ENCODE data around the gene SYNGR1. TPM values are rescaled to one million over a fixed set of nuclear protein-coding genes. Genes with fewer than 3 reads are reported as not detected.
"Not testable (repeated sequence)": the region's sequence is repeated elsewhere in the genome, so short reads cannot be mapped to it uniquely, and the experiment has no call there.

The SYNGR1 gene
- polyA plus RNA-seq, 3 donors: 18.0 to 54.9 (median 39.6) TPM

- Histone ChIP-seq H3K4me1 (ENCODE audit: control insufficient read depth in 1 of 2, insufficient read depth in 2 of 2, low read length in 2 of 2) (peaks cover 61 to 69% of the 10 kb centered on the region in 2 donors), H3K79me2 (ENCODE audit: insufficient read depth, low read length) (peaks cover 60% of the 10 kb centered on the region), H3K36me3 (replicated peaks in 1 of 2; ENCODE audit: control insufficient read depth in 1 of 2, insufficient read depth in 2 of 2, low read length in 2 of 2) (peaks cover 29 to 35% of the 10 kb centered on the region in 2 donors), H3K27ac (ENCODE audit: low read depth in 1 of 2, low read length in 2 of 2) (peak overlapping the region; percentile 53 to 80), H3K4me3 (replicated peaks in 1 of 3; ENCODE audit: low read depth in 2 of 3, low read length in 3 of 3) (peak overlapping the region in 1 of 3 experiments; percentile 59), H3K4me2 (replicated peaks; ENCODE audit: extremely low read depth, low read length, poor library complexity, severe bottlenecking) (peak overlapping the region; percentile 68)
- WGBS (ENCODE audit: insufficient coverage): 85% methylated on average over 4 of the region's 7 CpGs
- H2AFZ ChIP-seq (ENCODE audit: insufficient read depth, low read depth, low read length, poor library complexity, severe bottlenecking); H3K9me3 Mint-ChIP-seq; H3K27me3 ChIP-seq (ENCODE audit: control insufficient read depth in 2 of 2, insufficient read depth in 2 of 2, low read length in 2 of 2); DNase-seq; H3K9me3 ChIP-seq (replicated peaks in 1 of 2; ENCODE audit: control insufficient read depth in 1 of 2, insufficient read depth in 1 of 2, low read length in 2 of 2); intact Hi-C loops (cut with micrococcal nuclease); H4K20me1 ChIP-seq (ENCODE audit: insufficient read depth, low read length); H3K27me3 Mint-ChIP-seq (ENCODE audit: low read depth in 3 of 3); H3K9ac ChIP-seq (ENCODE audit: insufficient read depth, low read length, poor library complexity, severe bottlenecking): not testable (repeated sequence)
- peak overlapping the region; percentile 59 to 77 for H3K4me3 Mint-ChIP-seq
- peak overlapping the region; percentile 57 to 93 (median 86) for H3K27ac Mint-ChIP-seq
- peaks cover 65% of the 10 kb centered on the region for H3K4me1 Mint-ChIP-seq
- peaks cover 33 to 37% of the 10 kb centered on the region in 2 donors for H3K36me3 Mint-ChIP-seq
These were observed 63.4 kb downstream of the SYNGR1 start for GRCh38 chr22:39413204-39413603.

GRCh38 chr22:39414377-39414776 is 64.6 kb downstream of the SYNGR1 start:
- Histone ChIP-seq H3K4me3 (replicated peaks in 1 of 3; ENCODE audit: low read depth in 2 of 3, low read length in 3 of 3) (no peak overlapping the region), H3K36me3 (replicated peaks in 1 of 2; ENCODE audit: control insufficient read depth in 1 of 2, insufficient read depth in 2 of 2, low read length in 2 of 2) (peaks cover 40 to 47% of the 10 kb centered on the region in 2 donors), H3K27me3 (ENCODE audit: control insufficient read depth in 2 of 2, insufficient read depth in 2 of 2, low read length in 2 of 2) (no peaks in the 10 kb centered on the region), H4K20me1 (ENCODE audit: insufficient read depth, low read length) (peaks cover 10% of the 10 kb centered on the region), H3K4me2 (replicated peaks; ENCODE audit: extremely low read depth, low read length, poor library complexity, severe bottlenecking) (no peak overlapping the region), H3K9ac (ENCODE audit: insufficient read depth, low read length, poor library complexity, severe bottlenecking) (no peak overlapping the region), H2AFZ (ENCODE audit: insufficient read depth, low read depth, low read length, poor library complexity, severe bottlenecking) (no peak overlapping the region), H3K9me3 (replicated peaks in 1 of 2; ENCODE audit: control insufficient read depth in 1 of 2, insufficient read depth in 1 of 2, low read length in 2 of 2) (no peaks in the 10 kb centered on the region), H3K79me2 (ENCODE audit: insufficient read depth, low read length) (peaks cover 48% of the 10 kb centered on the region), H3K4me1 (ENCODE audit: control insufficient read depth in 1 of 2, insufficient read depth in 2 of 2, low read length in 2 of 2) (peaks cover 50 to 57% of the 10 kb centered on the region in 2 donors), H3K27ac (ENCODE audit: low read depth in 1 of 2, low read length in 2 of 2) (no peak overlapping the region)
- H3K36me3 Mint-ChIP-seq: peaks cover 44 to 48% of the 10 kb centered on the region in 2 donors
- H3K27ac Mint-ChIP-seq: peak overlapping the region in 2 of 7 donors; percentile 9 to 16
- peaks cover 53% of the 10 kb centered on the region for H3K4me1 Mint-ChIP-seq
- TF ChIP-seq, protein P1, sequence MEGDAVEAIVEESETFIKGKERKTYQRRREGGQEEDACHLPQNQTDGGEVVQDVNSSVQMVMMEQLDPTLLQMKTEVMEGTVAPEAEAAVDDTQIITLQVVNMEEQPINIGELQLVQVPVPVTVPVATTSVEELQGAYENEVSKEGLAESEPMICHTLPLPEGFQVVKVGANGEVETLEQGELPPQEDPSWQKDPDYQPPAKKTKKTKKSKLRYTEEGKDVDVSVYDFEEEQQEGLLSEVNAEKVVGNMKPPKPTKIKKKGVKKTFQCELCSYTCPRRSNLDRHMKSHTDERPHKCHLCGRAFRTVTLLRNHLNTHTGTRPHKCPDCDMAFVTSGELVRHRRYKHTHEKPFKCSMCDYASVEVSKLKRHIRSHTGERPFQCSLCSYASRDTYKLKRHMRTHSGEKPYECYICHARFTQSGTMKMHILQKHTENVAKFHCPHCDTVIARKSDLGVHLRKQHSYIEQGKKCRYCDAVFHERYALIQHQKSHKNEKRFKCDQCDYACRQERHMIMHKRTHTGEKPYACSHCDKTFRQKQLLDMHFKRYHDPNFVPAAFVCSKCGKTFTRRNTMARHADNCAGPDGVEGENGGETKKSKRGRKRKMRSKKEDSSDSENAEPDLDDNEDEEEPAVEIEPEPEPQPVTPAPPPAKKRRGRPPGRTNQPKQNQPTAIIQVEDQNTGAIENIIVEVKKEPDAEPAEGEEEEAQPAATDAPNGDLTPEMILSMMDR (IDR thresholded peaks at IDR 0.05): no peak
- no peak for DNase-seq
- no peak overlapping the region for H3K4me3 Mint-ChIP-seq
- intact Hi-C loops (cut with micrococcal nuclease): no loop called here
- WGBS (ENCODE audit: insufficient coverage): 89% methylated on average over 4 of the region's 7 CpGs
- H3K27me3 Mint-ChIP-seq (ENCODE audit: low read depth in 3 of 3): no peaks in the 10 kb centered on the region
- H3K9me3 Mint-ChIP-seq: no peaks in the 10 kb centered on the region

All from CD14-positive monocyte (primary cell).